Cardiac fibroblast (primary cell): ENCODE data around the gene TMEM150C.

Source experiments
- DNase-seq, 2 donors: peaks; one replicate each; pipeline versions ENCODE4 v3.0.0 to v3.0.0-alpha.2; 2010; ENCODE audit warnings: low read depth in 2 of 2
- H3K4me3 ChIP-seq, 2 donors: replicated peaks in 1 of 2; 1 replicate in 1 of 2; 2 replicates in 1 of 2; pipeline ENCODE4 v1.5.1; 2011; ENCODE audit warnings: low read depth in 2 of 2, low read length in 2 of 2, mild to moderate bottlenecking in 2 of 2, moderate library complexity in 1 of 2
- CTCF ChIP-seq: IDR thresholded peaks from one replicate; pipeline ENCODE4 v1.5.1; 2011; ENCODE audit warnings: low read depth, mild to moderate bottlenecking, low read length, inconsistent platforms

The TMEM150C gene

DNA sequence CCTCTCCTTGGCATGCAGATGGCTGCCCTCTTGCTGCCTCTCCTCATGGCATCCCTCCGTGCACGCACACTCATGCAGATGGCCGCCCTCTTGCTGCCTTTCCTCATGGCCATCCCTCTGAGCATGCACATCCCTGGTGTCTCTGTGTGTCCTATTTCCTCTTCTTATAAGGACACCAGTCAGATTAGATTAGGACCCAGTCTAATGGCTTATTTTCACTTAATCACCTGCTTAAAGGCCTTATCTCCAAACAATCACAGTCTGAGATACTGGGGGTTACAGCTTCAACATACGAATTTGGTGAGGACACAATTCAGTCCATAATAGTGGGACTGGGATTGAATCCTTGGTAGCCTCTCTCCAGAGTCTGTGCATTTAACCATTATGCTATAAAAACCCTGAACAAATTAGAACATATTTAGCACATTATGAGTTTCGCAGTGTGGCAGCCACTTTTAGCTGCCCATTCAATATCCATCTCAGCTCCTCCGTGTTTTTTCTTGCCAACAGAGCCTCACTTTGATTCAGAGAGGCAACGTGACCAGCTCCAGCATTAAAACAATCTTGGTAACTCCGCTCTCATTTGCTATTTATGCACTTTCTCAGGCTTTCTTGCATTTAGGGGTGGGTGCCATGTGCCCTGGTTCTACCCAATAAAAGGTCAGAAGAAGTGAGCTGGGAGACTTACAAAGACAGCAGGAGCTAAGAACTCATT lies 26.2 kb upstream of the TMEM150C start:
- TF ChIP-seq CTCF: no peak
- H3K4me3 ChIP-seq: no peak overlapping the region
- DNase-seq: no peak

DNA sequence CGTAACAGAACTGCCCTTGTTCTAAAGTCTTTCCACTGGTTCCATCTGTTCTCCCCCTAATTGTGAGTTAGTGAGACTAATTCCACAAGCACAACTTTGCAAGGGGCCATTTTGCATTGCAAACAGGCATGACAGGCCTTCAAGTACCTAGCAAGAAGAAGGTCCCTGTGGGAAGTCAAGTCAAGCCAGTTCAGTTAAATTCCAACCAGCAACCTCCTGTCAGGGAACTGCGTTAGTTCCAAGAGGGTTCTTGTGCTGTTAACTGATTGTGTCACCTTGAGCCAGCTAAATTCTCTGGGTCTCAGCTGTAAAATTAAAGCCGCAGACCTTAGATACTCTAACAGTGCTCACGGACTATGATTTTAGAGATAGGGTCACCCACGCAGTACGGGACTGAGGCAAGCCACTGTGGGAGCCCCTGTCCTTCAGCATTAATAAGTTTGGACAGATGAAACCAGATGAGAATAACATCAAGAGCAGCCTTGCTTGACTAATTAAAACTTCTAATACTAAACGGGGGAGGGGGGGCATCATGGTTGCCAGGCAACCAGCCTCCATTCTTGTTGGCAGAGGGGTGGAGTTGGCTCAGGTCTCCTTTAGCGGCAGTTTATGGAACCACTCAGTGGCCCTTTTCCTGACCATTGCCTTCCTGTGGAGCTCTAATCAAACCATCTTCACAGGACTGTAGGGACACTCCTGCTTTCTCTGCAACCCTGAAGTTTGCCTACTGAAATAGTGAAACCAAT lies 24.1 kb upstream of the TMEM150C start:
- DNase-seq: no peak
- no peak for TF ChIP-seq CTCF
- H3K4me3 ChIP-seq: no peak overlapping the region

GRCh38 chr4:82584931-82585330 lies 23.1 kb upstream of the TMEM150C start:
- H3K4me3 ChIP-seq: no peak overlapping the region
- no peak for DNase-seq
- no peak for TF ChIP-seq CTCF

- no peak for DNase-seq
- no peak for TF ChIP-seq CTCF
Measured at GRCh38 chr4:82583897-82584587, 22.3 kb upstream of the TMEM150C start.

GRCh38 chr4:82579932-82580331 lies 18.1 kb upstream of the TMEM150C start:
- no peak for TF ChIP-seq CTCF
- DNase-seq: no peak
- no peak overlapping the region for H3K4me3 ChIP-seq

More at GRCh38 chr4:82583897-82584587, 22.3 kb upstream of the TMEM150C start:
- no peak overlapping the region for H3K4me3 ChIP-seq

GRCh38 chr4:82578935-82579334 lies 17.1 kb upstream of the TMEM150C start:
- TF ChIP-seq CTCF: peak; percentile 32
- no peak for DNase-seq
- no peak overlapping the region for H3K4me3 ChIP-seq
